Measurements from ENCODE around the gene ARHGAP4.

ARHGAP4 gene

GRCh38 chrX:153863251-153863991 lies 62.6 kb downstream of the ARHGAP4 start:
- DNase-seq = no peak

DNA sequence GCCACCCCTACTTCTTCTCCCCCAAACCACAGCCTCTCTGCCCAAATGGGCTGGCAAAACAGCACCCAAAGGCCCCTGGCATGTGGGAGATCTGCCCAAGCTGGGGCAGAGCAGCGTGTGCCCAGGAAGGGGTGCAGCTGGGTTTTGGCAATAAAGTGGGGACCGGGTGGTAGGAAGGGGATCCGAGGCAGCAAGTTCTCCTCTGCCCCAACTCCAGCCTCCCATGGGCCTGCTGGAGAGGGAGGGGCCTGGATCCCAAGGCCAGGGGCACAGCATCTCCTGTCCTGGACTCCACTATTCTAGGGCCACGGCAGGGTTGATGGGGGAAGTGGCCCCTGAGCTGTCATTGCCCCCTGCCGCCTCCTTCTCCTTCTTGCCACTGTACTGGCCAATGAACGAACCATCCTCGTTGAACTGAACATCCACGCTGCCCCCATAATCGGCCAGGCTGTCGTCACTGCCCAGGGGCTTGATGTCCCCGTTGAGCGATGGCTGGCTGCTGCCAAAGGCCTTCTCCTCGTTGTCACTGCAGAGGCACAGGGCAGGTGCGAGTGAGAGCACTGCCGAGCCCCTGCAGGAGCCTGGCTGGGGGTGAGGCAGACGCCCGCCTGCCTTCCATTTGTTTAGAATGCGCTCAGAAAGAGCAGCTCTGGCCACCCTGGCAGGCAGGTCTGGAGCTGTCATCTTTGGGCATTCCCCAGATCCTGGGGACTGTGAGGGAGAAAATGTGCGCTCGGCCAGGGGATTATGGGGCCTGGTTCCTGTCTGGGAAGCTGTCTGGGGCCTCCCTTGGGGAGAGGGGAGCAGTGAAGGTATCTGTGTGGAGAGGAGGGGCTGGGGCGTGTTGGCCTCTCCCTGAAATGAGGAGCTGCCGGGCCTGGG lies 63.5 kb downstream of the ARHGAP4 start:
- DNase-seq = no peak

DNA sequence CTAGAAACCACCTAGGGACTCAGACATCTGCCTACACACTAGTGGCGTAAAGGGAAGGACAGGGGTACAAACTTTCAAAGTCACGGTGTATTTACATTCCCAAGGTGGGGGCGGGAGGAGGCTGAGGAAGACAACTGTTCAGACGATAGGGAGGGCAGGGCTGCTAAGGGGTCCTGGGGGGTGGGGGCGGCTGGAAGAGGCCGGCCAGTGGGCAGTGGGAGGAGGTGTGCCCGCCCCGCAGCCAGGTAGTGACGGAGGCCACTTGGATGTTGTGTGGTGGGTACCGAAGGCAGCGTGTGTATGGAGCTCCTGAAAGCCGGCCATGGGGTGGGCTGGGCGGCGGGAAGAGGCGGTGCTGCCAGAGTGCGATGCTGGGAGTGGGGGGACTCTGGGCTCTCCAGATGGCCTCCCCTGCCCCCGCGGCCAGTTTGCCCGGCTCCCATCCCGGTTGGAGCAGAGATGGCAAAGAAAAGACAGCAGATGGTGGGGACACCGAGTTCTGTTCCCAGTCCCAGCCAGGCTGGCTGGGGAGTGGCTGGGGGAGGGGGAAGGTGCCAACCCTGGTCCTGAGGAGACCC lies 64.2 kb downstream of the ARHGAP4 start:
- no peak for DNase-seq

DNA sequence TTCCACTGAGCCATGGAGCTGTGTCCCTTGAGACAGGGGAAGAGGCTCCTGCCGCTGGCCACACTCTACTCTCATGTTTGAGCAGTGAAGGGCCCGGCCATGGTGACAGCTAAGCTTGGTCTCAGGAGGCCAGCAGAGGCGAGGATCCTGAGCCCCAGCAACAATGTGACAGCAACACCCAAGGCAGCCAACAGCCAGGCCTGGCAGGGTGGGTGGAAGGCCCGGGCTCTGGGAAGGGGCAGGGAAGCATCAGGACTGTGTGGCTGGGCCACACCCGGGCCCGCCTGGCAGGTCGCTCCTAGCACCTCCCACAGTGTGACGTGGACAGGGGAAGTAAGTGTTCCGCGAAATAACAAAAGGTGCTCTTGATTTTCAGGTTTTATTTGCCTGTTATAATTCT lies 64.9 kb downstream of the ARHGAP4 start:
- no peak for DNase-seq
